Suprapubic skin (tissue), 4 donors: ENCODE results near the gene CDH4.

Experiments used
- EP300 ChIP-seq: sonication (generic); formaldehyde crosslinking; IDR thresholded peaks from one replicate; pipeline ENCODE4 v1.6.1; 2017; ENCODE audit warnings: antibody characterized with exemption
- POLR2A ChIP-seq, 2 donors: fragments of 450-650 bp; IDR thresholded peaks; one replicate each; pipeline ENCODE4 v1.6.1; 2017; ENCODE audit warnings: antibody characterized with exemption in 2 of 2, mild to moderate bottlenecking in 2 of 2, moderate library complexity in 2 of 2
- POLR2AphosphoS5 ChIP-seq, 3 donors: sonication (generic); formaldehyde crosslinking; IDR thresholded peaks; one replicate each; pipeline ENCODE4 v1.6.1; 2017; ENCODE audit warnings: antibody characterized with exemption in 3 of 3
- TF ChIP-seq, protein P1 (sequence below), 2 donors: fragments of 200-600 bp in 1 of 2; fragments of 450-650 bp in 1 of 2; sonication (generic) in 1 of 2; IDR thresholded peaks; one replicate each; pipeline ENCODE4 v1.5.1; 2016 to 2019; ENCODE audit warnings: antibody characterized with exemption in 2 of 2, mild to moderate bottlenecking in 1 of 2, moderate library complexity in 1 of 2

DNA sequence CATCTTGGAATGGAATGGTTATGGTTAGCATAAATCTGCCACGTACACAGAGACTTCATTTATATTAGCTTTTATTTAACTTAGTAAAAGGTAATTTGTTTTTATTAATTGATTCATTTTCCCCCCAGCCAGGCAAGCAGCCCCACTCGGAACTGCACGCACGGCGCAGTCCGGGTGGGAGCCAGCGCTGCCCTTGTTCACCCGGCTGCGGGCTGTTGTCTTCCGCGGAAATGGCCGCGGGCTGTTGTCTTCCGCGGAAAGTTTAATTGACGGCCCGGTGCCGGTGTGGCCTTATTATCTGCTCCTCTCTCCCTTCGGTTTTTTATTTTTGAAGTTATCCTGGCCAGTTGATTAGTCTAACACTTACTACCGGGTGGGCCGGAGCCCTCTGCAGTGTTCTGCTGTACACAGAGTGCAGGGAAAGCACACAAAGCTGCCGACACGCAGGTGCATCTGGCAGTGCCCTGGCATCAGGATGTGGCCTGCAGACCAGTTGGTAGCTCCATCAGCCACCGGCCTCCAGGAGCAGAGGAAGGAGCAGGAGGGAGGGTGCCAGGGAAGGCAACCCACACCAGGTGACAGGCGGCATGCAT lies 270.5 kb downstream of the CDH4 start:
- TF ChIP-seq POLR2A (IDR thresholded peaks at IDR 0.05): no peak
- TF ChIP-seq, protein P1, sequence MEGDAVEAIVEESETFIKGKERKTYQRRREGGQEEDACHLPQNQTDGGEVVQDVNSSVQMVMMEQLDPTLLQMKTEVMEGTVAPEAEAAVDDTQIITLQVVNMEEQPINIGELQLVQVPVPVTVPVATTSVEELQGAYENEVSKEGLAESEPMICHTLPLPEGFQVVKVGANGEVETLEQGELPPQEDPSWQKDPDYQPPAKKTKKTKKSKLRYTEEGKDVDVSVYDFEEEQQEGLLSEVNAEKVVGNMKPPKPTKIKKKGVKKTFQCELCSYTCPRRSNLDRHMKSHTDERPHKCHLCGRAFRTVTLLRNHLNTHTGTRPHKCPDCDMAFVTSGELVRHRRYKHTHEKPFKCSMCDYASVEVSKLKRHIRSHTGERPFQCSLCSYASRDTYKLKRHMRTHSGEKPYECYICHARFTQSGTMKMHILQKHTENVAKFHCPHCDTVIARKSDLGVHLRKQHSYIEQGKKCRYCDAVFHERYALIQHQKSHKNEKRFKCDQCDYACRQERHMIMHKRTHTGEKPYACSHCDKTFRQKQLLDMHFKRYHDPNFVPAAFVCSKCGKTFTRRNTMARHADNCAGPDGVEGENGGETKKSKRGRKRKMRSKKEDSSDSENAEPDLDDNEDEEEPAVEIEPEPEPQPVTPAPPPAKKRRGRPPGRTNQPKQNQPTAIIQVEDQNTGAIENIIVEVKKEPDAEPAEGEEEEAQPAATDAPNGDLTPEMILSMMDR (IDR thresholded peaks at IDR 0.05): no peak
- TF ChIP-seq EP300: no peak
- no peak for TF ChIP-seq POLR2AphosphoS5 (IDR thresholded peaks at IDR 0.05)
